Gastrocnemius medialis (tissue), 4 donors: ENCODE data around the gene SHISAL1.

Experiments used
- POLR2A ChIP-seq, 2 donors: fragments of 450-650 bp; IDR thresholded peaks; one replicate each; pipeline ENCODE4 v1.6.1; 2017; ENCODE audit warnings: antibody characterized with exemption in 2 of 2, mild to moderate bottlenecking in 2 of 2, moderate library complexity in 2 of 2
- TF ChIP-seq, protein P1 (sequence below), 5 experiments: fragments of 450-650 bp in 3 of 5; fragments of 200-600 bp in 2 of 5; sonication (generic) in 2 of 5; IDR thresholded peaks in 4 of 5; conservative IDR thresholded peaks in 1 of 5; 1 replicate in 4 of 5; 2 replicates in 1 of 5; pipeline ENCODE4 v1.5.1; 2016 to 2019; ENCODE audit warnings: antibody characterized with exemption in 5 of 5, mild to moderate bottlenecking in 3 of 5, moderate library complexity in 3 of 5

- TF ChIP-seq POLR2A (IDR thresholded peaks at IDR 0.05): no peak
- TF ChIP-seq, protein P1, sequence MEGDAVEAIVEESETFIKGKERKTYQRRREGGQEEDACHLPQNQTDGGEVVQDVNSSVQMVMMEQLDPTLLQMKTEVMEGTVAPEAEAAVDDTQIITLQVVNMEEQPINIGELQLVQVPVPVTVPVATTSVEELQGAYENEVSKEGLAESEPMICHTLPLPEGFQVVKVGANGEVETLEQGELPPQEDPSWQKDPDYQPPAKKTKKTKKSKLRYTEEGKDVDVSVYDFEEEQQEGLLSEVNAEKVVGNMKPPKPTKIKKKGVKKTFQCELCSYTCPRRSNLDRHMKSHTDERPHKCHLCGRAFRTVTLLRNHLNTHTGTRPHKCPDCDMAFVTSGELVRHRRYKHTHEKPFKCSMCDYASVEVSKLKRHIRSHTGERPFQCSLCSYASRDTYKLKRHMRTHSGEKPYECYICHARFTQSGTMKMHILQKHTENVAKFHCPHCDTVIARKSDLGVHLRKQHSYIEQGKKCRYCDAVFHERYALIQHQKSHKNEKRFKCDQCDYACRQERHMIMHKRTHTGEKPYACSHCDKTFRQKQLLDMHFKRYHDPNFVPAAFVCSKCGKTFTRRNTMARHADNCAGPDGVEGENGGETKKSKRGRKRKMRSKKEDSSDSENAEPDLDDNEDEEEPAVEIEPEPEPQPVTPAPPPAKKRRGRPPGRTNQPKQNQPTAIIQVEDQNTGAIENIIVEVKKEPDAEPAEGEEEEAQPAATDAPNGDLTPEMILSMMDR (IDR thresholded peaks at IDR 0.05 in 4 of 5, conservative IDR thresholded peaks at IDR 0.05 in 1 of 5): no peak
These were observed 36.3 kb upstream of the SHISAL1 start for GRCh38 chr22:44348971-44349560.
